Bronchial epithelial cell (primary cell): ENCODE results near the gene HIGD1B. TPM values are rescaled to one million over a fixed set of nuclear protein-coding genes. Genes with fewer than 3 reads are reported as not detected.

ENCODE experiments used
- DNase-seq: peaks from one replicate; pipeline ENCODE4 v3.0.0-alpha.2; 2010; ENCODE audit warnings: low read depth
- FAIRE-seq: peaks from 2 replicates; lab custom pipeline; 2011; peaks lifted over from hg19 to GRCh38; lab: Jason Lieb, UNC
- H3K27me3 ChIP-seq: 2 replicates; pipeline ENCODE4 v1.5.1; 2011; ENCODE audit warnings: low read length; ENCODE audit not compliant: control insufficient read depth, insufficient read depth
- H3K36me3 ChIP-seq: 2 replicates; pipeline ENCODE4 v1.5.1; 2011; ENCODE audit warnings: low read length; ENCODE audit not compliant: control insufficient read depth, insufficient read depth
- H3K4me3 ChIP-seq: 2 replicates; pipeline ENCODE4 v1.5.1; 2011; ENCODE audit warnings: mild to moderate bottlenecking, low read depth, low read length, control low read depth
- CTCF ChIP-seq: IDR thresholded peaks from 2 replicates; pipeline ENCODE4 v1.5.1; 2011; ENCODE audit warnings: mild to moderate bottlenecking, moderate library complexity, low read length, control low read depth, inconsistent platforms; ENCODE audit not compliant: insufficient read depth, severe bottlenecking
- total RNA-seq: library from RNA; depleted of rRNA; stranded (reverse); fragments of >200 nt; gene quantifications from 2 replicates; pipeline ENCODE4 v1.2.1, GENCODE V29; 2014

Gene HIGD1B
- total RNA-seq, 1 donor from 2014 or later, result not detected

DNA sequence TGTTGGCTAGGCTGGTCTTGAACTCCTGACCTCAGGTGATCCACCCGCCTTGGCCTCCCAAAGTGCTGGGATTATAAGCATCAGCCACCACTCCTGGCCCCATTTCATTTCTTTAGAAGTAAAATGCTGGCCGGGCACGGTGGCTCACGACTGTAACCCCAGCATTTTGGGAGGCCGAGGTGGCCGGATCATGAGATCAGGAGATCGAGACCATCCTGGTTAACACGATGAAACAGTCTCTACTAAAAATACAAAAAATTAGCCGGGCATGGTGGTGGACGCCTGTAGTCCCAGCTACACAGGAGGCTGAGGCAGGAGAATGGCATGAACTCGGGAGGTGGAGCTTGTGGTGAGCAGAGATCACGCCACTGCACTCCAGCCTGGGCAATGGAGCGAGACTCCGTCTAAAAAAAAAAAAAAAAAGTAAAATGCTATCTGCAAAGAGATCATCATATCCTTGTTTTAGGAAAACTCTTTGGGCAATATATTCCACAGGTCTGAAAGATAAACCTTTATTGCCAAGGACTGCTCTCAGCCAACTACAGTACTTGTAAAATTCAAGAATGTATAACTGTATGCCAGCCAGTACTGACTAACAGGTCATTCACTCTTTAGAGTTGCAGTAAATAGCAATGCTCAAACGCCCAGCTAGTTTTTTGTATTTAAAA is 21.4 kb upstream of the HIGD1B start:
- peaks cover 20% of the 10 kb centered on the region for H3K27me3 ChIP-seq
- no peak overlapping the region for H3K4me3 ChIP-seq
- no peaks in the 10 kb centered on the region for H3K36me3 ChIP-seq
- DNase-seq, result no peak
- TF ChIP-seq CTCF, result no peak
- no peak for FAIRE-seq

- Histone ChIP-seq H3K36me3 (no peaks in the 10 kb centered on the region), H3K27me3 (peaks cover 20% of the 10 kb centered on the region), H3K4me3 (no peak overlapping the region)
- DNase-seq, result peak; percentile 35
- FAIRE-seq, result no peak
- TF ChIP-seq CTCF, result no peak
Observed at GRCh38 chr17:44827863-44828262, 19.8 kb upstream of the HIGD1B start.

DNA sequence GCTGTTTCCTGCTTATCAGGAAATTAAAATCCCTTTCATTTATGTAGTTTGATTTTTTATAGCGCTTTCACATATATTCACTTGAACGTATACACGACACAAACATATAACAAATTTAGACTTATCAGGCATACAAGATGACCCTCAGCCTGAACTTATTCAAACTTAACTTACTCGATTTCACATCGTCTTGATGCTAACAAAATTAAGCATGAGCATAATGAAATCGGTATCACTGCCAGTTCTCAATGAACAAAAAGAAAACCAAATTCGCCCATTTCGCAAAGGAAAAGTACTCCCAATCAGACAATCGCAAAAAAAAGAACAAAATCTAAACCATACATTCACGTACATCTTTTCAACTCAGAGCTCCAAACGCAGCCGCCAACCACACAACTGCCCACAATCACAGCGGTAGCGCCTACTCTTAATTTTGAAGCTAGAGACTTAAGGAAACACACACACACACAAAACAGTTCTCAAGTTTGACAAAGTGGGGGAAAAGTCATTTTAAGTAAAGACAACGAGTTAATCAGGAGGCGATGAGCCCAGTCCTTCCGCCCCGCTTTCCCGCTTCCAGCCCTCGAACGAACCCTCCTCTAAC is 18.7 kb upstream of the HIGD1B start:
- H3K27me3 ChIP-seq, result peaks cover 20% of the 10 kb centered on the region
- H3K4me3 ChIP-seq, result peak overlapping the region; percentile 32
- FAIRE-seq (no peak), DNase-seq (peak; percentile 20)
- TF ChIP-seq CTCF, result no peak
- no peaks in the 10 kb centered on the region for H3K36me3 ChIP-seq

DNA sequence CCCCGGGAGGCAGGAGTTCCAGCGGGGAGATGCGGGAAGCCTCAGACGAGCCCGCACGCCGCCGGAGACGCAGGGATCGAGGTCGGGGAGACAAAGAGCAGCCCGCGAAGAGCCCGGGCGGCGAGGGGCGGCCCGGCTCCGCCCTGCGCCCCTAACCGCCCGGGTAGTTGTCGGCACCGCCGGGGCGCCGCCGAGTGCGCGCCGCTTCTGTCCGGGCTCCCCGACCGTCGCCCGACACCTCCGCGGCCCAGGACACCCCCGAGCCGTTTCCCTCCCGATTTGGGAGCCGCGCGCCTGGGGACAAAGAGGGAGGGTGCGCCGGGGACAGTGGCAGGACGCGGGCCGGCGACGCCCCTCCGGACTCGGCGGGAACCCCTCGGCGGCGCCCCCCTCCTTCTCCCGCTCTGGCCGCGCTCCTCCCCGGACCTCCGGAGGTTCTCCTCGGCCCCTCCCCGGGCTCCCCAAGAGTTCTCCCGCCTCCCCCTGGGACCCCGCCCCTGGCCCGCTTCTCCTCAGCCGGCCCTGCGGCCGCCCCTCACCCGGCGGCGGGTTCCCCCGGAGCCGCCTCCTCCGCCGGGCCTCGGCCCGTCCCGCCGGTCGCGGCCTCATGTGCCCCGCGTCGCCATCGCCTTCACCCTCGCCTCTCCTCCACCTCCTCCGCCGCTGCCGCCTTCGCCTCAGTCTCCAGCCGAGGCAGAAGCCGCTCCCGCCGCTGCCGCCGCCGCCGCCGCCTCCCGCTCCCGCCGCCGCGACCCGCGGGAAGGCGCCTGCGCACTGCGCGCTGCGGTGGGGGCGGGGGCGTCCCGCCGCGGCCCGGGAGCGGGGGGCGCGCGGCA is 17.9 kb upstream of the HIGD1B start, which contains the start of gene GJC1:
GJC1 (minus strand) TSS at position 765 of the 836 bp plus-strand sequence. CDS start 24,470 bp downstream, outside the sequence.
- DNase-seq, result no peak
- no peak for TF ChIP-seq CTCF
- FAIRE-seq, result no peak

DNA sequence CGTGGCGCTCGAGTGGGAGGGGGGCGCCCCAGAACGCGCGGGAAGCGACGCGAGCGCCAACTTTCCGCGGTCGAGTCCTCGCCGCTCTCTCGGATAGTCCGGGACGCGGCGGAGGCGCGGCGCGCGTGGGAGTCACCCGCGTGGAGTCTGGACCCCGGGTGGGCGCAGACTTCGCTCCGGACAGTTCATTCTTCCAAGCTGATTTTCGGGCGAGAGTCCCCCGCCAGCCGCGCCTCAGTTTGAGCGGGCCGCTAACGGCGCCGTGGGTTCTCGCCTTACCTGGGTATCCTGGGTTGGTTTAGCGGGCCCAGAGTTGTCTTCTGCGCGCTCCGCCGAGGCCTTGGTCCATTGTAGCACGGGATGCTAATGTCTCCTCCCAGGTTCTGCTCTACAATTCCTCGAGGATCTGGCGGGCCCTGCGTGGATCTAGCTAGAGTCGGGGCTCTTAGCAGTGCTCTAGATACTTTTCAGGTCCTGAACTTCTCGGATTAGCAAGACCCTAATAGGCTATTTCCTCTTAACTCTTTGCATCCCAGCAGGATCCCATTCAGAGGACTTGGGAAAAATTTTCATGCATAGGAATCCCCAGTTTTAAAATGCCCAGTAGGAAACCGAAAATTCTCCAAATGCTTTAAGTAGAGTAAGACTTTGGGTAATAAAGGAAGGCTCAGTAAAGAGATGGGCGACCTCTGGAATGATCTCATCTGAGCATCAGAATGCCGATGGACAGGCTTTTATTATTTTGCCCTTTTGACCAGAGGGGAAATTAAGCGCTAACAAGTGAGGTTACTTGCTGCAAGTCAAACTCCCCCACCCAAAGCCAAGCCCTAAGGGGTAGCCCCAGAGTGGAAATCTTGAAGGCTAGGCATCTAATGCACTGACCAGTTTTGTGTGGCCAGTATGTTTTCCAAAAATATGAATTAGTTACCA is 17.1 kb upstream of the HIGD1B start:
- no peak for FAIRE-seq

More for the DNA sequence above, 17.9 kb upstream of the HIGD1B start, which contains the start of gene GJC1:
- no peaks in the 10 kb centered on the region for H3K36me3 ChIP-seq
- peak within 1 kb of the TSS; percentile 32 for H3K4me3 ChIP-seq
- H3K27me3 ChIP-seq, result peaks cover 20% of the 10 kb centered on the region

More for the DNA sequence above, 17.1 kb upstream of the HIGD1B start:
- DNase-seq, result no peak
- Histone ChIP-seq H3K36me3 (no peaks in the 10 kb centered on the region), H3K4me3 (peak overlapping the region; percentile 32), H3K27me3 (peaks cover 20% of the 10 kb centered on the region)
- no peak for TF ChIP-seq CTCF
